ENCODE data around the gene RASSF8. TPM values are rescaled to one million over a fixed set of nuclear protein-coding genes. Genes with fewer than 3 reads are reported as not detected.

Gene RASSF8
- total RNA-seq, 1 experiment from 2014 or later = 9.2 TPM

DNA sequence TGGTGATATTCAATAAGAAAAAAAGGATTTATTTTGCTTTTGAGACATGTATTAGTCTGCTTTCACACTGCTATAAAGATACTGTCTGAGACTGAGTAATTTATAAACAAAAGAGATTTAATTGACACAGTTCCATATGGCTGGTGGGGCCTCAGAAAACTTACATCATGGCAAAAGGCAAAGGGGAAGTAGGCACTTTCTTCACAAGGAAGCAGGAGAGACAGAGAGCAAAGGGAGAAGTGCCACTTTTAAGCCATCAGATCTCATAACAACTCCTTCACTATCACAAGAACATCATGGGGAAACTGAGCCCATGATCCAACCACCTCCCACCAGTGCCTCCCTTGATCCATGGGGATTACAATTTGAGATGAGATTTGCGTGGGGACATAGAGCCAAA is 122.4 kb downstream of the RASSF8 start:
- H3K27ac ChIP-seq (ENCODE audit: low read depth, low read length) = no peak overlapping the region
- H2AFZ ChIP-seq (ENCODE audit: low read depth, low read length, poor library complexity, severe bottlenecking) = no peak overlapping the region
- no peaks in the 10 kb centered on the region for H3K9me2 ChIP-seq (ENCODE audit: insufficient read depth)
- ChIA-PET RAD21 (ENCODE audit: low non-redundant PET in 1 of 2, low total read pairs in 2 of 2, uncharacterized antibody in 2 of 2, unreplicated experiment in 2 of 2) (no interaction called here), CTCF (no interaction called here), POLR2A (no interaction called here)
- intact Hi-C loops (cut with micrococcal nuclease) = no loop called here
- no peak overlapping the region for H3K4me3 ChIP-seq (replicated peaks in 1 of 2; ENCODE audit: low read depth in 1 of 2, low read length in 2 of 2)
- DNase-seq (ENCODE audit: low read depth, low spot score) (no peak), ATAC-seq (no peak)
- H3K36me3 ChIP-seq (ENCODE audit: control insufficient read depth in 1 of 2, insufficient read depth in 2 of 2, low read length in 2 of 2) = no peaks in the 10 kb centered on the region
- H3K9me3 ChIP-seq (ENCODE audit: control insufficient read depth in 1 of 2, insufficient read depth in 1 of 2, low read depth in 1 of 2, low read length in 2 of 2) = peaks cover 0 to 4% of the 10 kb centered on the region in 2 experiments; a peak in 1 of 4 replicates
- H3K9ac ChIP-seq (ENCODE audit: low read length) = no peak overlapping the region
- no peaks in the 10 kb centered on the region for H4K20me1 ChIP-seq (ENCODE audit: insufficient read depth)
- no peaks in the 10 kb centered on the region for H3K4me1 ChIP-seq (ENCODE audit: control insufficient read depth in 1 of 2, insufficient read depth in 2 of 2, low read length in 2 of 2)
- TF ChIP-seq EGR1 (IDR thresholded peaks at IDR 0.05; ENCODE audit: low read depth) (no peak), SP1 (IDR thresholded peaks at IDR 0.05; ENCODE audit: low read depth) (no peak), POLR2A (IDR thresholded peaks at IDR 0.05; ENCODE audit: borderline replicate concordance, extremely low read depth, insufficient read depth, insufficient read length) (no peak), ZNF274 (IDR thresholded peaks at IDR 0.05; ENCODE audit: low read depth, low read length) (no peak), EZH2 (IDR thresholded peaks at IDR 0.05) (no peak), FOSL1 (IDR thresholded peaks at IDR 0.05; ENCODE audit: low read depth) (no peak), SRF (IDR thresholded peaks at IDR 0.05; ENCODE audit: low read depth) (no peak), SIN3A (IDR thresholded peaks at IDR 0.05; ENCODE audit: low read depth) (no peak), ZFX (IDR thresholded peaks at IDR 0.05) (no peak), TCF7L2 (IDR thresholded peaks at IDR 0.05; ENCODE audit: borderline replicate concordance, extremely low read depth, insufficient read depth, insufficient read length) (no peak)
- TF ChIP-seq, protein P1, sequence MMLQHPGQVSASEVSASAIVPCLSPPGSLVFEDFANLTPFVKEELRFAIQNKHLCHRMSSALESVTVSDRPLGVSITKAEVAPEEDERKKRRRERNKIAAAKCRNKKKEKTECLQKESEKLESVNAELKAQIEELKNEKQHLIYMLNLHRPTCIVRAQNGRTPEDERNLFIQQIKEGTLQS (IDR thresholded peaks at IDR 0.05) = no peak
- TF ChIP-seq, protein P2, sequence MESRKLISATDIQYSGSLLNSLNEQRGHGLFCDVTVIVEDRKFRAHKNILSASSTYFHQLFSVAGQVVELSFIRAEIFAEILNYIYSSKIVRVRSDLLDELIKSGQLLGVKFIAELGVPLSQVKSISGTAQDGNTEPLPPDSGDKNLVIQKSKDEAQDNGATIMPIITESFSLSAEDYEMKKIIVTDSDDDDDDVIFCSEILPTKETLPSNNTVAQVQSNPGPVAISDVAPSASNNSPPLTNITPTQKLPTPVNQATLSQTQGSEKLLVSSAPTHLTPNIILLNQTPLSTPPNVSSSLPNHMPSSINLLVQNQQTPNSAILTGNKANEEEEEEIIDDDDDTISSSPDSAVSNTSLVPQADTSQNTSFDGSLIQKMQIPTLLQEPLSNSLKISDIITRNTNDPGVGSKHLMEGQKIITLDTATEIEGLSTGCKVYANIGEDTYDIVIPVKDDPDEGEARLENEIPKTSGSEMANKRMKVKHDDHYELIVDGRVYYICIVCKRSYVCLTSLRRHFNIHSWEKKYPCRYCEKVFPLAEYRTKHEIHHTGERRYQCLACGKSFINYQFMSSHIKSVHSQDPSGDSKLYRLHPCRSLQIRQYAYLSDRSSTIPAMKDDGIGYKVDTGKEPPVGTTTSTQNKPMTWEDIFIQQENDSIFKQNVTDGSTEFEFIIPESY (IDR thresholded peaks at IDR 0.05; ENCODE audit: extremely low read depth, insufficient replicate concordance, low read length) = no peak
- no peaks in the 10 kb centered on the region for H3K27me3 ChIP-seq (ENCODE audit: insufficient read depth, low read length)
- no TSS peak for BruUV-seq (replicated peaks)
- no peak overlapping the region for H3K4me2 ChIP-seq (ENCODE audit: low read length)
- H3K79me2 ChIP-seq (ENCODE audit: insufficient read depth, low read length) = no peaks in the 10 kb centered on the region

Data from HCT116 (cell line).